H1 (cell line): ENCODE measurements around the gene CEL. TPM values are rescaled to one million over a fixed set of nuclear protein-coding genes. Genes with fewer than 3 reads are reported as not detected.
A peak's percentile ranks its signal among the peaks of the same experiment; 100 is the strongest.

Experiments used
- CTCF ChIA-PET: fragments of 300-600 bp; sonication (Branson Sonifier 250); formaldehyde crosslinking; loops from one replicate; lab custom pipeline; 2021; ENCODE audit not compliant: partially characterized antibody; lab: Charles Lee
- POLR2A ChIA-PET: fragments of 300-600 bp; sonication (Branson Sonifier 250); formaldehyde crosslinking; loops from one replicate; lab custom pipeline; 2021; ENCODE audit warnings: inconsistent platforms; ENCODE audit not compliant: partially characterized antibody; lab: Charles Lee
- DNase-seq, 2 experiments: peaks; one replicate each; pipeline versions ENCODE4 v3.0.0 to v3.0.0-alpha.2; 2010 to 2022; ENCODE audit warnings: low spot score in 2 of 2, low read depth in 1 of 2, mixed read lengths in 1 of 2
- FAIRE-seq: peaks from 2 replicates; lab custom pipeline; 2011; peaks lifted over from hg19 to GRCh38; lab: Jason Lieb, UNC
- H2AFZ ChIP-seq: 2 replicates; pipeline ENCODE4 v1.8.1; 2012; ENCODE audit warnings: low read length, inconsistent platforms
- H2AK5ac ChIP-seq: 2 replicates; pipeline ENCODE4 v1.6.1; 2013; ENCODE audit warnings: low read depth, low read length
- H2BK120ac ChIP-seq: replicated peaks from 2 replicates; pipeline ENCODE3; 2013; ENCODE audit warnings: low read depth, low read length, inconsistent platforms
- H2BK12ac ChIP-seq: 2 replicates; pipeline ENCODE4 v1.6.1; 2013; ENCODE audit warnings: low read depth, low read length
- H2BK15ac ChIP-seq: 2 replicates; pipeline ENCODE4 v1.6.1; 2013; ENCODE audit warnings: low read length
- H2BK20ac ChIP-seq: 2 replicates; pipeline ENCODE4 v1.6.1; 2013; ENCODE audit warnings: low read length
- H2BK5ac ChIP-seq: 2 replicates; pipeline ENCODE4 v1.6.1; 2013; ENCODE audit warnings: low read depth, low read length
- H3K14ac ChIP-seq: 2 replicates; pipeline ENCODE4 v1.6.1; 2013; ENCODE audit warnings: inconsistent platforms; ENCODE audit not compliant: insufficient read length
- H3K18ac ChIP-seq: 2 replicates; pipeline ENCODE4 v1.6.1; 2013; ENCODE audit warnings: low read length; ENCODE audit errors: extremely low read depth
- H3K23ac ChIP-seq: 2 replicates; pipeline ENCODE4 v1.6.1; 2013; ENCODE audit warnings: inconsistent platforms; ENCODE audit not compliant: insufficient read length
- H3K23me2 ChIP-seq: 2 replicates; pipeline ENCODE4 v1.6.1; 2013; ENCODE audit warnings: low read depth, low read length
- H3K27ac ChIP-seq: 2 replicates; pipeline ENCODE4 v1.6.1; 2011; ENCODE audit warnings: low read depth, low read length, inconsistent platforms
- H3K27me3 ChIP-seq, 4 experiments: replicated peaks in 1 of 4; 1 replicate in 1 of 4; 2 replicates in 3 of 4; pipeline versions ENCODE4 v1.6.1 to v1.8.1; 2011 to 2013; ENCODE audit warnings: low read length in 3 of 4, mild to moderate bottlenecking in 3 of 4, inconsistent platforms in 2 of 4, mixed read lengths in 2 of 4, moderate library complexity in 1 of 4; ENCODE audit not compliant: control insufficient read depth in 3 of 4, insufficient read depth in 3 of 4; ENCODE audit errors: extremely low read depth in 1 of 4
- H3K36me3 ChIP-seq, 4 experiments: 2 replicates each; pipeline versions ENCODE4 v1.6.1 to v1.8.1; 2011 to 2013; ENCODE audit warnings: mild to moderate bottlenecking in 4 of 4, low read length in 3 of 4, moderate library complexity in 2 of 4, control low read depth in 1 of 4, inconsistent platforms in 1 of 4; ENCODE audit not compliant: insufficient read depth in 4 of 4, control insufficient read depth in 2 of 4
- H3K4ac ChIP-seq: replicated peaks from 2 replicates; pipeline ENCODE3; 2013; ENCODE audit warnings: low read length, low read depth, mixed read lengths, inconsistent platforms; ENCODE audit not compliant: insufficient read length
- H3K4me1 ChIP-seq, 4 experiments: replicated peaks in 1 of 4; 1 replicate in 1 of 4; 2 replicates in 3 of 4; pipeline versions ENCODE4 v1.6.1 to v1.8.1; 2011 to 2013; ENCODE audit warnings: low read length in 3 of 4, inconsistent platforms in 2 of 4, mixed read lengths in 1 of 4; ENCODE audit not compliant: insufficient read depth in 4 of 4, control insufficient read depth in 3 of 4
- H3K4me2 ChIP-seq, 2 experiments: 2 replicates each; pipeline versions ENCODE4 v1.6.1 to v1.8.1; 2011 to 2013; ENCODE audit warnings: low read depth in 2 of 2, low read length in 2 of 2, control low read depth in 1 of 2, inconsistent platforms in 1 of 2, mild to moderate bottlenecking in 1 of 2; ENCODE audit not compliant: insufficient read depth in 1 of 2
- H3K4me3 ChIP-seq, 4 experiments: fragments of 200-600, 300-600 bp in 1 of 4; sonication (generic), shearing (Covaris generic), sonication (Bioruptor Twin) in 1 of 4; 2 replicates each; pipeline versions ENCODE4 v1.5.1 to v1.8.1; 2011 to 2016; ENCODE audit warnings: low read length in 4 of 4, low read depth in 3 of 4, control low read depth in 2 of 4, inconsistent platforms in 2 of 4, mild to moderate bottlenecking in 2 of 4, mixed read lengths in 1 of 4, moderate library complexity in 1 of 4; ENCODE audit not compliant: insufficient read depth in 2 of 4; ENCODE audit errors: extremely low read depth in 1 of 4
- H3K56ac ChIP-seq: replicated peaks from 2 replicates; pipeline ENCODE3; 2013; ENCODE audit warnings: low read depth, mild to moderate bottlenecking, mixed read lengths, low read length, inconsistent platforms; ENCODE audit not compliant: insufficient read length
- H3K79me1 ChIP-seq: 2 replicates; pipeline ENCODE4 v1.6.1; 2013; ENCODE audit warnings: low read depth, low read length, control low read depth
- H3K79me2 ChIP-seq, 2 experiments: 2 replicates each; pipeline versions ENCODE4 v1.6.1 to v1.8.1; 2012 to 2013; ENCODE audit warnings: low read length in 2 of 2, mild to moderate bottlenecking in 2 of 2, inconsistent platforms in 1 of 2; ENCODE audit not compliant: insufficient read depth in 2 of 2, control insufficient read depth in 1 of 2
- H3K9ac ChIP-seq, 4 experiments: replicated peaks in 1 of 4; 1 replicate in 1 of 4; 2 replicates in 3 of 4; pipeline versions ENCODE4 v1.6.1 to v1.8.1; 2011 to 2013; ENCODE audit warnings: low read depth in 3 of 4, low read length in 3 of 4, control low read depth in 2 of 4, mild to moderate bottlenecking in 2 of 4, moderate library complexity in 2 of 4, inconsistent platforms in 1 of 4; ENCODE audit errors: extremely low read depth in 1 of 4
- H3K9me3 ChIP-seq, 2 experiments: 2 replicates each; pipeline versions ENCODE4 v1.6.1 to v1.8.1; 2012 to 2013; ENCODE audit warnings: mild to moderate bottlenecking in 2 of 2, moderate library complexity in 2 of 2, control low read depth in 1 of 2, inconsistent platforms in 1 of 2, low read depth in 1 of 2, low read length in 1 of 2, mixed read lengths in 1 of 2; ENCODE audit not compliant: insufficient read depth in 2 of 2
- H4K20me1 ChIP-seq, 2 experiments: replicated peaks in 1 of 2; 2 replicates each; pipeline versions ENCODE3 to v1.8.1; 2011 to 2013; ENCODE audit warnings: inconsistent platforms in 2 of 2, low read length in 2 of 2, mild to moderate bottlenecking in 1 of 2; ENCODE audit not compliant: insufficient read depth in 2 of 2, control insufficient read depth in 1 of 2
- H4K5ac ChIP-seq: 2 replicates; pipeline ENCODE4 v1.6.1; 2013; ENCODE audit warnings: low read length, low read depth, mixed read lengths, inconsistent platforms; ENCODE audit not compliant: insufficient read length
- H4K8ac ChIP-seq: 2 replicates; pipeline ENCODE4 v1.8.0; 2013; ENCODE audit warnings: mild to moderate bottlenecking, moderate library complexity, low read length, inconsistent platforms; ENCODE audit not compliant: insufficient read depth; ENCODE audit errors: extremely low read depth
- H4K91ac ChIP-seq: replicated peaks from 2 replicates; pipeline ENCODE3; 2013; ENCODE audit warnings: low read length, mixed read lengths, inconsistent platforms; ENCODE audit not compliant: insufficient read length
- CHD1 ChIP-seq: IDR thresholded peaks from 2 replicates; pipeline ENCODE4 v1.6.1; 2012; ENCODE audit warnings: low read depth, low read length, improper control_type of control experiment
- EZH2 ChIP-seq: fragments of 200-600 bp; sonication (generic); IDR thresholded peaks from 2 replicates; pipeline ENCODE4 v1.7.1; 2012; ENCODE audit warnings: low read depth, mild to moderate bottlenecking, moderate library complexity, low read length, inconsistent platforms; ENCODE audit not compliant: severe bottlenecking
- JUND ChIP-seq: IDR thresholded peaks from 2 replicates; pipeline ENCODE4 v1.6.1; 2011; ENCODE audit warnings: mild to moderate bottlenecking, improper control_type of control experiment, low read length
- RNF2 ChIP-seq: fragments of 200-900, 300-1000 bp; sonication (generic); IDR thresholded peaks from 2 replicates; pipeline ENCODE4 v1.7.1; 2016; ENCODE audit warnings: borderline replicate concordance, low read depth, mild to moderate bottlenecking, antibody characterized with exemption, low read length; ENCODE audit not compliant: poor library complexity, severe bottlenecking; ENCODE audit errors: missing control alignments
- SIRT6 ChIP-seq: IDR thresholded peaks from one replicate; pipeline ENCODE4 v1.7.1; 2012; ENCODE audit warnings: low read length, inconsistent platforms
- WGBS, 2 experiments: shearing (Covaris generic) in 1 of 2; methylation state at CpG; one replicate each; pipeline versions ENCODE4 v1.1.6 to v1.1.7; 2013 to 2015; ENCODE audit warnings: low lambda C conversion rate in 2 of 2, mixed read lengths in 2 of 2, inconsistent platforms in 1 of 2, low coverage in 1 of 2, missing lambda C conversion rate in 1 of 2; ENCODE audit not compliant: insufficient replicate concordance in 2 of 2, insufficient coverage in 1 of 2, insufficient read length in 1 of 2; ENCODE audit errors: extremely low coverage in 1 of 2, missing lambda C conversion rate in 1 of 2; 5-methylcytosine and 5-hydroxymethylcytosine counted together
- polyA plus RNA-seq, 7 experiments: library from polyadenylated mRNA; depleted of rRNA in 3 of 7; stranded (reverse) in 5 of 7; unstranded in 2 of 7; fragments of >200 nt in 5 of 7; fragments of 200-250 nt in 2 of 7; gene quantifications; 1 replicate in 5 of 7; 2 replicates in 1 of 7; 4 replicates in 1 of 7; pipeline versions ENCODE4 v1.2.1 to v1.2.3, GENCODE V29; 2011 to 2013; ENCODE audit warnings: missing spikeins in 2 of 7, mixed read lengths in 2 of 7
- total RNA-seq: library from RNA; stranded (reverse); fragmentation: NEBNext Ultra II Directional; extraction: Animal tissue kit (Norgen Biotek cat#: 25700); gene quantifications from 2 replicates; pipeline ENCODE4 v1.2.1, GENCODE V29; 2021

The CEL gene
- total and polyA plus RNA-seq, 2 of the 8 experiments (the other 6 are each of a cell fraction or from before 2014, with no cell fraction given) = 1.8 to 3.4 TPM

DNA sequence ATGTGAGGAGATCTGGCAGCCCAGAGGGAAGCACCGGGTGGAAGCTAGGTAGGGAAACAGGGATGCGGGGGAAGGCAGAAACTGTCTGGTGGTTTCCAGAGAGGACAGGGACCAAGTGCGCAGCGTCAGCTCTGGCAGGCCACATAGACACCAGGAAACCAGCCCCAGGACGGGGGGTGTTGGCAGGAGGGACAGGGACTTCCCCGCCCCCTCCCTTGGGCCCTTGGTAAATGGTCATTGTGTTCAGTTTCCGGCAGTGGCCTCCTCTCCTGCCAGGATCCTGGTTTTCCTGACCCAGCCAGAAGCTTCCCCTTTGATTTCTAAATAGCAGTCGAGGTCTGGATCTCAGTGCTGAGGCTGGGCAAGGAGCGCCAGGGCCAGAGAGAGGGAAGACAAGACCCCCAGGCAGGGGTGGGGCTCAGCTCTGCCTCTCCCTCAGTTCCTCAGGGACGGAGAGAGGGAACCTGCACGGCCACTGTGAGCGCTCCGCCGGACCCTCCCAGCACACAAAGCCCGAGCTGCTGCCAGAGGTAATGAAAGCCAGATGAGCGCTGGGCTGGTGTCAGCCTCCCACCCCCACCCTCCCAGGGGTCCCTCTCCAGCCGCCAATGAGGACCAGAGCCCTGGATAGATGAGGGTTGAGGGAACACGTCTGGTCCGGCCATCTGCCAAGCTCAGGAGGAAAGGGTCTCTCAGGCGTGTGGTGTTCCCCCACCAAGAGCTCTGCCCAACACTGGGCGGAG is 57.5 kb downstream of the CEL start:
- no peaks in the 10 kb centered on the region for H3K9me3 ChIP-seq
- H2BK12ac ChIP-seq = 0 out of 2 replicates have a peak overlapping the region, but pooled peaks have one; percentile 50
- ChIA-PET POLR2A (interaction anchor here (1.1 to 3.4 kb wide), 3 partner anchors 23 to 29 kb away, joined by 3 to 13 read pairs (median 3); no protein-coding TSS in a partner anchor), CTCF (interaction anchor here (0.6 to 19.3 kb wide), 11 partner anchors 9 to 105 kb away, joined by 3 to 337 read pairs (median 4); no protein-coding TSS in a partner anchor)
- H4K5ac ChIP-seq = no peak overlapping the region
- no peak overlapping the region for H3K4me3 ChIP-seq
- no peak for FAIRE-seq
- H3K79me2 ChIP-seq = no peaks in the 10 kb centered on the region
- H3K4me2 ChIP-seq = peak overlapping the region; percentile 41 to 76; a peak in 2 of 4 replicates
- H3K56ac ChIP-seq = no peak overlapping the region
- no peak overlapping the region for H4K91ac ChIP-seq
- no peak overlapping the region for H3K18ac ChIP-seq
- no peak overlapping the region for H3K23ac ChIP-seq
- no peak overlapping the region for H2BK15ac ChIP-seq
- peak overlapping the region; percentile 84; the same call in 1 of the 2 replicates for H2AK5ac ChIP-seq
- no peak overlapping the region for H3K4ac ChIP-seq
- H3K14ac ChIP-seq = no peak overlapping the region
- no peak overlapping the region for H2BK120ac ChIP-seq
- DNase-seq = no peak
- H3K9ac ChIP-seq = no peak overlapping the region
- no peak overlapping the region for H2BK20ac ChIP-seq
- peaks cover 40 to 47% of the 10 kb centered on the region in 2 experiments for H4K20me1 ChIP-seq
- no peak overlapping the region for H2BK5ac ChIP-seq
- WGBS, 2 experiments = 82% methylated on average over 20 of the region's 21 CpGs; no CpG with 5 or more reads in 1 of the 2 experiments
- H3K27me3 ChIP-seq = peaks cover 0 to 48% (median 33%) of the 10 kb centered on the region in 4 experiments; a peak in 5 of 7 replicates
- H3K27ac ChIP-seq = no peak overlapping the region
- no peaks in the 10 kb centered on the region for H3K36me3 ChIP-seq
- no peak overlapping the region for H4K8ac ChIP-seq
- no peaks in the 10 kb centered on the region for H3K79me1 ChIP-seq
- no peak overlapping the region for H2AFZ ChIP-seq
- H3K4me1 ChIP-seq = peaks cover 0 to 17% (median 7%) of the 10 kb centered on the region in 4 experiments; a peak in 6 of 7 replicates
- TF ChIP-seq EZH2 = no peak
- no peak for TF ChIP-seq SIRT6
- TF ChIP-seq RNF2 = no peak
- TF ChIP-seq JUND = no peak
- TF ChIP-seq CHD1 = no peak
- TF ChIP-seq, all 59 proteins: peak for 0
- peaks cover 13% of the 10 kb centered on the region; the same call in 1 of the 2 replicates for H3K23me2 ChIP-seq
